Esophagus squamous epithelium (tissue), 4 donors: ENCODE data around the gene TRIM10.

Source experiments
- POLR2A ChIP-seq, 4 donors: fragments of 450-650 bp; IDR thresholded peaks; one replicate each; pipeline ENCODE4 v1.6.1; 2017; ENCODE audit warnings: antibody characterized with exemption in 4 of 4, mild to moderate bottlenecking in 4 of 4, moderate library complexity in 3 of 4
- TF ChIP-seq, protein P1 (sequence below), 6 experiments: fragments of 450-650 bp in 4 of 6; fragments of 200-600 bp in 2 of 6; sonication (generic) in 2 of 6; IDR thresholded peaks; one replicate each; pipeline ENCODE4 v1.5.1; 2016 to 2019; ENCODE audit warnings: antibody characterized with exemption in 6 of 6, mild to moderate bottlenecking in 4 of 6, moderate library complexity in 4 of 6

DNA sequence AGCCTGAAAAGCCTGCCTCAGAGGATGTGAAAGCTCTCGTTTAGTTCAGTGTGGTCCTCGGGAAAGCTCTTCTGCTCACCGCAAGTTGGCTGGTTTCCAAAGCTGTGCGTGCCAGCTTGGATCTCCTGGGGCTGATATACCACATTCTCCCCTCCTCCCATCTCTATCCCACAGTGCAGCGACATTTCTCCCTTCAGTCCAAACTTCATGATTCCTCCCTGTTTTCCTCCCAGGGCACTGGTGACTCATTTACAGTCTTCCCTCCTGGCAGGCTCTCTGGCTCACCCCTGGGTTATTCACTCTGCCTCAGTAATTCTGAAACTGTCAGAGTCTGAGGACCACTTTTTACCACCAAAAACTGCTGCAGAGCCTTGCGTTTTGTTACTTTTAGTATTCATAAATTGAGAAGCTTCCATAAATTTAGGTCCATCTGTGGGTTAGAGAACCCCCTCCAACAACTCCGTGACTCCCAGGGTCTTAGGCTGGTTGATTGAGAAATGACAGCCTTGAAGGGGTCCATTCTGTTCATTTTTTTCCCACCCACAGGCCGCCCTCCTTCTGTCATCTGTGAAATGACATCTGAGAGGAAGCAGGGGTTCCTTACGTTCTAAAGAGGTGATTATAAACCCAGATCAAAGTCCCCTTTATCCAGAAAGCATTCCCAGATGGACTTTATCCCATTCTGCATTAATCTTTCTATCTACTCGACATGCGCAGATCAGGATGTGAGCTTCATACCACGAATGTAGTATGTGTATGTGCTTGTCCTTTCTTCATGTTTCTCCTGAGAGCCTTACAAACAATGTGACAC is 6.1 kb downstream of the TRIM10 start:
- no peak for TF ChIP-seq POLR2A (IDR thresholded peaks at IDR 0.05)
- TF ChIP-seq, protein P1, sequence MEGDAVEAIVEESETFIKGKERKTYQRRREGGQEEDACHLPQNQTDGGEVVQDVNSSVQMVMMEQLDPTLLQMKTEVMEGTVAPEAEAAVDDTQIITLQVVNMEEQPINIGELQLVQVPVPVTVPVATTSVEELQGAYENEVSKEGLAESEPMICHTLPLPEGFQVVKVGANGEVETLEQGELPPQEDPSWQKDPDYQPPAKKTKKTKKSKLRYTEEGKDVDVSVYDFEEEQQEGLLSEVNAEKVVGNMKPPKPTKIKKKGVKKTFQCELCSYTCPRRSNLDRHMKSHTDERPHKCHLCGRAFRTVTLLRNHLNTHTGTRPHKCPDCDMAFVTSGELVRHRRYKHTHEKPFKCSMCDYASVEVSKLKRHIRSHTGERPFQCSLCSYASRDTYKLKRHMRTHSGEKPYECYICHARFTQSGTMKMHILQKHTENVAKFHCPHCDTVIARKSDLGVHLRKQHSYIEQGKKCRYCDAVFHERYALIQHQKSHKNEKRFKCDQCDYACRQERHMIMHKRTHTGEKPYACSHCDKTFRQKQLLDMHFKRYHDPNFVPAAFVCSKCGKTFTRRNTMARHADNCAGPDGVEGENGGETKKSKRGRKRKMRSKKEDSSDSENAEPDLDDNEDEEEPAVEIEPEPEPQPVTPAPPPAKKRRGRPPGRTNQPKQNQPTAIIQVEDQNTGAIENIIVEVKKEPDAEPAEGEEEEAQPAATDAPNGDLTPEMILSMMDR (IDR thresholded peaks at IDR 0.05), result no peak
